Measurements from ENCODE around the gene GLDN.

- TF ChIP-seq EZH2 (IDR thresholded peaks at IDR 0.05; ENCODE audit: low read length, unreplicated experiment) (no peak), CTCF (conservative IDR thresholded peaks at IDR 0.05; ENCODE audit: low read depth, low read length) (no peak)
Measured at GRCh38 chr15:51332206-51333147, 9.0 kb upstream of the GLDN start.
